HepG2 (cell line): Measurements from ENCODE around the gene SOAT2. TPM values are rescaled to one million over a fixed set of nuclear protein-coding genes. Genes with fewer than 3 reads are reported as not detected.

Source experiments
- CHD4 ChIP-seq: fragments of 200-600 bp; sonication (generic); IDR thresholded peaks from 2 replicates; pipeline ENCODE4 v1.7.0; 2017; ENCODE audit warnings: mild to moderate bottlenecking, low read length, borderline replicate concordance
- HNF1B ChIP-seq: sonication (generic); formaldehyde crosslinking; IDR thresholded peaks from 2 replicates; pipeline ENCODE4 v1.5.1; 2020; ENCODE audit warnings: mild to moderate bottlenecking, moderate library complexity, missing genetic modification reagents
- KAT8 ChIP-seq: IDR thresholded peaks from 2 replicates; pipeline ENCODE4 v1.6.1; 2016; ENCODE audit warnings: missing genetic modification reagents, missing compliant biosample characterization
- KDM1A ChIP-seq: IDR thresholded peaks from 2 replicates; pipeline ENCODE4 v1.6.1; 2016; ENCODE audit warnings: missing compliant biosample characterization
- KLF13 ChIP-seq: sonication (generic); formaldehyde crosslinking; IDR thresholded peaks from 2 replicates; pipeline ENCODE4 v1.4.0; 2020; ENCODE audit warnings: mild to moderate bottlenecking, missing genetic modification reagents
- KLF6 ChIP-seq: IDR thresholded peaks from 2 replicates; pipeline ENCODE4 v1.8.0; 2016; ENCODE audit warnings: missing biosample characterization, missing genetic modification reagents
- LRRFIP1 ChIP-seq: sonication (generic); formaldehyde crosslinking; conservative IDR thresholded peaks from 2 replicates; pipeline ENCODE4 v1.4.0; 2020; ENCODE audit warnings: missing genetic modification reagents
- MYPOP ChIP-seq: sonication (generic); formaldehyde crosslinking; IDR thresholded peaks from 2 replicates; pipeline ENCODE4 v1.8.1; 2023; ENCODE audit warnings: mild to moderate bottlenecking, moderate library complexity, missing genetic modification reagents
- NFIB ChIP-seq: sonication (generic); formaldehyde crosslinking; IDR thresholded peaks from 2 replicates; pipeline ENCODE4 v1.9.0; 2021; ENCODE audit warnings: missing genetic modification reagents, mild to moderate bottlenecking, borderline replicate concordance
- NFRKB ChIP-seq: fragments of 450-650 bp; IDR thresholded peaks from 2 replicates; pipeline ENCODE4 v1.6.1; 2017
- RXRA ChIP-seq: sonication (generic); formaldehyde crosslinking; IDR thresholded peaks from 2 replicates; pipeline ENCODE4 v1.5.1; 2020; ENCODE audit warnings: missing genetic modification reagents
- SETDB1 ChIP-seq: sonication (generic); formaldehyde crosslinking; IDR thresholded peaks from 2 replicates; pipeline ENCODE4 v1.5.1; 2020; ENCODE audit warnings: missing genetic modification reagents, mild to moderate bottlenecking, borderline replicate concordance
- THAP7 ChIP-seq: sonication (generic); formaldehyde crosslinking; IDR thresholded peaks from 2 replicates; pipeline ENCODE4 v1.8.1; 2023; ENCODE audit warnings: mild to moderate bottlenecking, missing genetic modification reagents
- ZBTB25 ChIP-seq: IDR thresholded peaks from 2 replicates; pipeline ENCODE4 v1.6.1; 2018; ENCODE audit warnings: missing genetic modification reagents
- ZBTB42 ChIP-seq: sonication (generic); formaldehyde crosslinking; IDR thresholded peaks from 2 replicates; pipeline ENCODE4 v1.5.0; 2020; ENCODE audit warnings: mild to moderate bottlenecking, missing genetic modification reagents
- ZFAT ChIP-seq: sonication (generic); formaldehyde crosslinking; conservative IDR thresholded peaks from 2 replicates; pipeline ENCODE4 v1.8.1; 2023; ENCODE audit warnings: missing genetic modification reagents, inconsistent platforms
- ZNF180 ChIP-seq: sonication (generic); formaldehyde crosslinking; IDR thresholded peaks from 2 replicates; pipeline ENCODE4 v1.4.0; 2020; ENCODE audit warnings: low read depth, missing genetic modification reagents, borderline replicate concordance
- ZNF501 ChIP-seq: sonication (generic); formaldehyde crosslinking; IDR thresholded peaks from 2 replicates; pipeline ENCODE4 v1.5.1; 2020; ENCODE audit warnings: mild to moderate bottlenecking, moderate library complexity, missing genetic modification reagents
- ZNF569 ChIP-seq: sonication (generic); formaldehyde crosslinking; IDR thresholded peaks from 2 replicates; pipeline ENCODE4 v1.5.0; 2020; ENCODE audit warnings: mild to moderate bottlenecking, missing genetic modification reagents, moderate library complexity, borderline replicate concordance
- ZNF589 ChIP-seq: sonication (generic); formaldehyde crosslinking; conservative IDR thresholded peaks from 2 replicates; pipeline ENCODE4 v1.8.0; 2022; ENCODE audit warnings: mild to moderate bottlenecking, moderate library complexity, missing genetic modification reagents
- ZNF761 ChIP-seq: sonication (generic); formaldehyde crosslinking; conservative IDR thresholded peaks from 2 replicates; pipeline ENCODE4 v1.4.0; 2020; ENCODE audit warnings: mild to moderate bottlenecking, missing genetic modification reagents
- ZNF768 ChIP-seq: sonication (generic); formaldehyde crosslinking; IDR thresholded peaks from 2 replicates; pipeline ENCODE4 v1.4.0; 2020; ENCODE audit warnings: missing genetic modification reagents
- ZNF883 ChIP-seq: sonication (generic); formaldehyde crosslinking; IDR thresholded peaks from 2 replicates; pipeline ENCODE4 v1.5.1; 2020; ENCODE audit warnings: mild to moderate bottlenecking, missing genetic modification reagents; ENCODE audit errors: not compliant biosample characterization
- polyA plus RNA-seq, 8 experiments: library from polyadenylated mRNA; depleted of rRNA in 3 of 8; stranded (reverse) in 7 of 8; unstranded in 1 of 8; fragments of >200 nt; fragmentation: Illumina TruSeq in 4 of 8; extraction: Trizol in 4 of 8; gene quantifications; 2 replicates each; pipeline versions ENCODE4 v1.2.1 to v1.2.3, GENCODE V29; 2011 to 2016; ENCODE audit warnings: low read depth in 4 of 8, missing spikeins in 1 of 8, mixed read lengths in 1 of 8; ENCODE audit not compliant: insufficient read depth in 1 of 8
- total RNA-seq, 5 experiments: library from RNA; depleted of rRNA; stranded (reverse); fragments of >200 nt; fragmentation: Illumina TruSeq; extraction: Trizol; gene quantifications; 2 replicates each; pipeline ENCODE4 v1.2.3, GENCODE V29; 2016; ENCODE audit warnings: low read depth in 1 of 5

The SOAT2 gene
- total and polyA plus RNA-seq, 2 of the 13 experiments (the other 11 are each of a cell fraction or from before 2014, with no cell fraction given), result 14.9 to 108 TPM

- TF ChIP-seq ZNF883 (peak; percentile 76), THAP7 (CRISPR knock-in tag) (0 out of 2 replicates have a peak, but pooled peaks have one; percentile 69), MYPOP (CRISPR knock-in tag) (no peak), ZNF589 (CRISPR knock-in tag) (no peak; the same call in 1 of the 2 replicates), KDM1A (no peak), LRRFIP1 (CRISPR knock-in tag) (0 out of 2 replicates have a peak, but pooled peaks have one; percentile 17), NFIB (CRISPR knock-in tag) (no peak), ZBTB25 (CRISPR knock-in tag) (peak; percentile 95), ZBTB42 (0 out of 2 replicates have a peak, but pooled peaks have one; percentile 27), KAT8 (peak; percentile 87), ZFAT (CRISPR knock-in tag) (no peak), ZNF761 (CRISPR knock-in tag) (no peak), KLF13 (CRISPR knock-in tag) (no peak), CHD4 (no peak), RXRA (CRISPR knock-in tag) (peak; percentile 54; the same call in 1 of the 2 replicates), KLF6 (CRISPR knock-in tag) (0 out of 2 replicates have a peak, but pooled peaks have one; percentile 75), NFRKB (no peak), ZNF180 (CRISPR knock-in tag) (no peak), ZNF501 (peak; percentile 64), ZNF569 (CRISPR knock-in tag) (0 out of 2 replicates have a peak, but pooled peaks have one; percentile 83), SETDB1 (CRISPR knock-in tag) (no peak), ZNF768 (CRISPR knock-in tag) (peak; percentile 67; the same call in 1 of the 2 replicates), HNF1B (CRISPR knock-in tag) (peak; percentile 66)
Observed at GRCh38 chr12:53079226-53080117, 23.8 kb upstream of the SOAT2 start, which contains the start of gene SPRYD3 (continued).
